CD4-positive, alpha-beta T cell (primary cell): ENCODE data around the gene TAOK1. TPM values are rescaled to one million over a fixed set of nuclear protein-coding genes. Genes with fewer than 3 reads are reported as not detected.

Experiments
- ATAC-seq: fragments of 200-7000 bp; cut with Tn5 transposase; one replicate; pipeline ENCODE4 v1.10.0; 2022; ENCODE audit warnings: mild to moderate bottlenecking; ENCODE audit not compliant: poor library complexity
- CTCF ChIA-PET: fragments of 350-600 bp; sonication (Branson Sonifier 250); formaldehyde crosslinking; loops from one replicate; lab custom pipeline; 2021; ENCODE audit warnings: antibody characterized with exemption, inconsistent platforms; lab: Charles Lee
- POLR2A ChIA-PET: fragments of 350-600 bp; sonication (Branson Sonifier 250); formaldehyde crosslinking; loops from one replicate; lab custom pipeline; 2021; ENCODE audit warnings: antibody characterized with exemption, inconsistent platforms; lab: Charles Lee
- DNase-seq, 14 experiments: peaks; one replicate each; pipeline ENCODE4 v3.0.0-alpha.2; 2013 to 2020; ENCODE audit warnings: mixed read lengths in 2 of 14
- H3K27ac ChIP-seq, 2 donors: one replicate each; pipeline versions ENCODE4 v1.5.1 to v1.7.0; 2013; ENCODE audit warnings: low read length in 2 of 2, low read depth in 1 of 2, mild to moderate bottlenecking in 1 of 2
- H3K27me3 ChIP-seq, 2 experiments: 1 replicate in 1 of 2; 2 replicates in 1 of 2; pipeline versions ENCODE4 v1.6.1 to v1.7.0; 2013; ENCODE audit warnings: low read length in 2 of 2, control low read depth in 1 of 2, mild to moderate bottlenecking in 1 of 2, moderate library complexity in 1 of 2; ENCODE audit not compliant: insufficient read depth in 2 of 2, control insufficient read depth in 1 of 2
- H3K36me3 ChIP-seq: one replicate; pipeline ENCODE4 v1.6.1; 2013; ENCODE audit warnings: low read length, control low read depth; ENCODE audit not compliant: insufficient read depth
- H3K4me1 ChIP-seq: one replicate; pipeline ENCODE4 v1.6.1; 2013; ENCODE audit warnings: low read length, control low read depth; ENCODE audit not compliant: insufficient read depth
- H3K4me3 ChIP-seq: one replicate; pipeline ENCODE4 v1.5.1; 2013; ENCODE audit warnings: mild to moderate bottlenecking, low read length, moderate library complexity
- H3K9me3 ChIP-seq, 2 experiments: 1 replicate in 1 of 2; 2 replicates in 1 of 2; pipeline versions ENCODE4 v1.6.1 to v1.7.0; 2013; ENCODE audit warnings: low read length in 2 of 2, mild to moderate bottlenecking in 2 of 2, control low read depth in 1 of 2, moderate library complexity in 1 of 2; ENCODE audit not compliant: control insufficient read depth in 1 of 2, insufficient read depth in 1 of 2
- H3K27ac Mint-ChIP-seq: one replicate; pipeline ENCODE4 v1.8.0; 2020; ENCODE audit warnings: mixed read lengths
- H3K27me3 Mint-ChIP-seq: one replicate; pipeline ENCODE4 v1.8.0; 2021; ENCODE audit warnings: mixed read lengths
- H3K36me3 Mint-ChIP-seq: one replicate; pipeline ENCODE4 v1.8.0; 2021; ENCODE audit warnings: low read depth, mixed read lengths
- H3K4me1 Mint-ChIP-seq: one replicate; pipeline ENCODE4 v1.8.0; 2021; ENCODE audit warnings: low read depth, mixed read lengths
- H3K4me3 Mint-ChIP-seq: one replicate; pipeline ENCODE4 v1.8.0; 2020; ENCODE audit warnings: mild to moderate bottlenecking, mixed read lengths
- H3K9me3 Mint-ChIP-seq: one replicate; pipeline ENCODE4 v1.8.0; 2020; ENCODE audit warnings: mixed read lengths
- CTCF ChIP-seq: fragments of 200-600 bp; IDR thresholded peaks from one replicate; pipeline ENCODE4 v1.8.0; 2022; ENCODE audit warnings: antibody characterized with exemption, mild to moderate bottlenecking
- intact Hi-C, 2 experiments: fragments of 100-400 bp; cut with DNase I in 1 of 2; cut with micrococcal nuclease in 1 of 2; formaldehyde crosslinking; loops; one replicate each; pipeline versions ENCODE4 v1.15.1 to v1.9.0; 2023 to 2025; cut with DNase I, micrococcal nuclease
- total RNA-seq, 174 experiments: library from RNA in 2 of 174; stranded (reverse) in 2 of 174; gene quantifications; one replicate each; pipeline ENCODE4 v1.2.3 and lab custom pipeline; 2021 to 2026

The TAOK1 gene
- total RNA-seq, 2 experiments from 2014 or later, result 33.1 to 33.8 TPM

- ATAC-seq, result no peak
- TF ChIP-seq CTCF, result no peak
- Histone ChIP-seq H3K4me1 (peaks cover 84% of the 10 kb centered on the region), H3K9me3 (no peaks in the 10 kb centered on the region), H3K4me3 (peak overlapping the region; percentile 84), H3K27ac (peak overlapping the region; percentile 40 to 60), H3K36me3 (peaks cover 4% of the 10 kb centered on the region), H3K27me3 (no peaks in the 10 kb centered on the region)
- Mint-ChIP-seq H3K36me3 (peaks cover 4% of the 10 kb centered on the region), H3K27me3 (no peaks in the 10 kb centered on the region), H3K9me3 (no peaks in the 10 kb centered on the region), H3K27ac (peak overlapping the region; percentile 84), H3K4me3 (peak overlapping the region; percentile 98), H3K4me1 (peaks cover 83% of the 10 kb centered on the region)
- POLR2A ChIA-PET, result interaction anchor here (1.0 to 4.4 kb wide), 5 partner anchors 16 to 29 kb away, joined by 4 to 40 read pairs (median 7); partner anchors contain the start of gene TP53I13
- intact Hi-C loops, result loop anchor here (2.0 to 10.0 kb wide), 5 partner anchors 19 to 843 kb away; partner anchors contain the start of genes PHF12 (in 1 of the 2), SSH2 (in 1 of the 2), TP53I13 (in 1 of the 2) and TRAF4 (in 1 of the 2)
- DNase-seq, result no peak
- CTCF ChIA-PET, result interaction anchor here (0.6 to 3.9 kb wide), 4 partner anchors 21 to 807 kb away, joined by 4 to 28 read pairs (median 5); partner anchors contain the start of gene ABHD15
Observed at GRCh38 chr17:29588017-29588561, 197.9 kb downstream of the TAOK1 start.

GRCh38 chr17:29588562-29589411, 198.6 kb downstream of the TAOK1 start:
- Histone ChIP-seq H3K36me3 (no peaks in the 10 kb centered on the region), H3K4me3 (peak overlapping the region; percentile 84), H3K27ac (peak overlapping the region; percentile 40 to 60), H3K4me1 (peaks cover 84% of the 10 kb centered on the region), H3K9me3 (no peaks in the 10 kb centered on the region), H3K27me3 (no peaks in the 10 kb centered on the region)
- Mint-ChIP-seq H3K4me3 (peak overlapping the region; percentile 98), H3K4me1 (peaks cover 76% of the 10 kb centered on the region), H3K9me3 (no peaks in the 10 kb centered on the region), H3K27me3 (no peaks in the 10 kb centered on the region), H3K36me3 (peaks cover 4% of the 10 kb centered on the region), H3K27ac (peak overlapping the region; percentile 84)
- POLR2A ChIA-PET, result interaction anchor here (1.0 to 4.4 kb wide), 5 partner anchors 16 to 28 kb away, joined by 4 to 40 read pairs (median 7); partner anchors contain the start of gene TP53I13
- TF ChIP-seq CTCF, result no peak
- DNase-seq (peak in 5 of 14 experiments; percentile 34 to 71 (median 58)), ATAC-seq (peak; percentile 12)
- CTCF ChIA-PET, result interaction anchor here (1.4 to 3.9 kb wide), 3 partner anchors 21 to 29 kb away, joined by 5 to 28 read pairs (median 5); partner anchors contain the start of gene ABHD15
- intact Hi-C loops, result loop anchor here (1.0 to 10.0 kb wide), 8 partner anchors 8 to 844 kb away; partner anchors contain the start of genes PHF12 (in 1 of the 2), SSH2 (in 1 of the 2), TP53I13 (in 1 of the 2) and TRAF4 (in 1 of the 2)
